ENCODE measurements around the gene INTS1.

DNA sequence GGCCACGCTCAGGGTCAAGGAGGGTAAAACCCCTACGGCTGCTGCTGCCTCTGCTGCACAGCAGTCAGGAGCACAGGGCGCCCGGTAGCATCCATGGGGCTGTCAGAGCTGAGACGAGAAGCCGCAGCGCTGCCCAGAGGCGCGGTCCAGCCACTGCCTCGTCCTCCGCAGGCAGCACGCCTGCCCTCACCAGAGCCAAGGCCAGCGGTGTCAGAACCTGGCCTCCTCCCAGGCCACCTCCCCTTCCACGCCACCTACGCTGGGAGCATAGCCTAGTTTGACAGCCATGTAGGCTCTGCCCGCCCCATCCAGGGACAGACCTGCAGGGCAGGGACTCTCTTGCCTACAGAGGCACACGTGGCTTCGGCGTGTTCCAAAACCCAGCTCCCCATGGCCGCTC is 16.2 kb downstream of the INTS1 start:
- TF ChIP-seq CTCF (IDR thresholded peaks at IDR 0.05), result no peak
- TF ChIP-seq POLR2A (IDR thresholded peaks at IDR 0.05), result no peak

Measured in testis (tissue), 2 donors.